GDM1 (cell line): ENCODE results near the gene TAF9B.
A peak's percentile ranks its signal among the peaks of the same experiment; 100 is the strongest.
"Not testable (repeated sequence)": the region's sequence is repeated elsewhere in the genome, so short reads cannot be mapped to it uniquely, and the experiment has no call there.

Experiments
- DNase-seq: peaks from one replicate; lab custom pipeline; 2025; lab: John Stamatoyannopoulos, UW

The TAF9B gene

GRCh38 chrX:78116365-78116764, 23.1 kb downstream of the TAF9B start:
- no peak for DNase-seq

DNA sequence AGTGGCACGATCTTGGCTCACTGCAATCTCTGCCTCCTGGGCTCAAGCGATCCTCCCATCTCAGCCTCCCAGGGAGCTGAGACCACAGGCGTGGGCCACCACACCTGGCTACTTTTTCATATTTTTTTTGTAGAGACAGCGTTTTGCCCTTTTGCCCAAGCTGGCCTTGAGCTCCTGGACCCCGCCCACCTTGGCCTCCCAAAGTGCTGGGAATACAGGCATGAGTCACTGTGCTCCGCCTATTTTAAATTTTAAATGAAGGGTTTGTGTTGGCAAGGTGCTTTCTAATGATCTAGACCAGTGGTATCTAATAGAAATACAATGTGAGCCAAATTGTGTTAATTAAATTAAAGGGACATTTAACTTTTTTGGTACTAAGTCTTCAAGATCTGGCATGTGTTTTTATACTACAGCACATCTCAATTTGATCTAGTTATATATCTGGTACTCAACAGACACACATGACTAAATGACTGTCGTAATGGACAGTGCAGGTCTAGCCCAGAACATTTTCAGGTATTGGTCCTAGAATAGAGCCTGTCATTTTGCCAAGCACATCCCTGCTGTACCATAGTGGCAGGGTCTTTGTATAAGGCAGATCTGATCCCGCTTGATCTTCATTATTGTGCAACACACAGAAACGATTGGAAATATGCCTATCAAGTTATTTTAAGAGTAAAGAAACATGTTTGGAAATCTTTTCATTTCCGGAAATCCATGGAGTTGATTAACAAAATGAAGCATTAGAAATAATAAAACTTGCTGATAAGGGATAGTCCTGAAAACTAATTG, 28.1 kb downstream of the TAF9B start:
- DNase-seq, result no peak

- DNase-seq, result no peak
Observed at GRCh38 chrX:78109458-78109857, 30.0 kb downstream of the TAF9B start.

DNA sequence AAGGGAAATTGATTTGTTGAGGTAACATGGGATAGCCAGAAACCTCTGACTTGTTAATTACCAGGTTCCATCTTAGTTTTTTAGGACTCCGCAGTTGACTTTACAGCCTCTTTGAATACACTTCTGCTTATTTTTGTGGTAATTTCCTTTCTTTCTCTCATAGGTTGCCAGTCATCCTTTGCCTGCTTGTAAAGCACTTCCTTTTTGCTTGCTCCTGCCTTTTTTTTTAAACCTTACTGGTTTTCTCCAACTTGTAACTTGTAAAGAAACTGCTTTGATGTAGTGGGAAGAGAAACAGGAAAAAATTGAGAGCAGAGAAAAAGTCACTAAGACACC, 32.8 kb downstream of the TAF9B start:
- peak; percentile 41 for DNase-seq

DNA sequence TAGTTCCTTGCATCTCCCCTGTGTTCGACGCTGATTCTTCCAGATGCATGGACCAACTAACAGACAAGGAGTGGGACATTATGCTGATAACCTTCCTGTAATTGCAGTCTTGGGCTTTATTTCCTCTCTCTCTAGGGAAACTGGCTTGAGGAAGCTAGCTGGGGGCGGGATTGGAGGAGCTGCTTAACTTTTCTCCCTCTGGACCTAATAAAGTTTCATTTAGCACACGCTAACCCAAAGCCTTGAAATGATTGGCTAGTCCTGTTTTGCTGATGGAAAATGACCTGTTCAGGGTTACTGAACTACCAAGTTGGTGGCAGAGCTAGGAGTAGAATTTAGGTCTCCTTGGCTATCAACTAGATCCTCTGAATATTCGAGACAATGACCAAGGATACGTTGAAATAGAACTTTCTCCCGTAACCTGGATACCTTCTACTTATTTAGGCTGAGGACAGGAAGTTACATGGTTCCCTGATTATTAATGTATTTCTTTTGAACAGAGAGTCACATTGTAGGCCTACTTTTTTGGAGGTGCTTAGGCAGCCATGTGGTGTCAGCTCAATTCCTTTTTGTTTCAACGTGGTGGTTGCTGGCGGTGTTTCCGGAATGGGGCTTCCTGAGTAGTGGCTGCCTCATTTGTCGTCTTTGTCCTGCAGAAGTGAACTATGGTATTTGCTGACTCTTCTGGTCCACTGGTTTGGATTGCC, 33.4 kb downstream of the TAF9B start:
- DNase-seq, result peak; percentile 41

DNA sequence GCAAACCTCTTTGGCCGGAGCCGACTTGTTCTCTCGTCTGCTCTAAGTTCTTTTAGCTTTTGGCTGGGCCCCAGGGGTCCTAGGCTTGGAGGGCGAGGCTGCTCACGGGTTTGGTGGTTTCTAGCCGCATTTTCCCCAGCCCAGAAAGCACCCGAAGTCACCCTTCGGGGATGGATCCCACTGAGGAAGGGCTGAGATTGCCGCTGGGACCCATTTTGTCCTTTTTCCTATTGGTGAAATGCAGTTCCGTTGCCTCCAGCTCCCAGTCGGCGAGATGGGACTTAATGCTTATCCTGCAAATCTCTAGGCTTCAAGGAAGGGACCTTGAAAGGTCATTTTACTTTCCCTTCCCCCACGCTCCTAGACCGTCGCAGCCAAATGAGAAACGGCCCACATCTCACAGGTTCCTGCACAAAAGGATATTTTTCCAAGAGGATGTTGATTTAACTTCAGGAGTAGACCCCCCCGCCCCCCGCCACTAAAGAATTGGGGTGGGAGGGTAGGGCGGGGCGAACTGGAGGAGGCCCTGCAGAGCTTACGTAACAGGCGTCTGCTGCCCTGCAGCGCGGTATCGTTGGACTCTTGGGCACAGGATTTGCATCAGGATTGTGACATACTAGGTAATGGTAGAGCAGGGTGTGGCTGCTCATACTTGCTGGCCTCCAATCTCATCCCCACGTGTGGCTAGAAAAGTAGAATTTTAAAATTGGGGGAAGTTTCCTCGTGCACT, 34.8 kb downstream of the TAF9B start:
- no peak for DNase-seq

GRCh38 chrX:78103623-78104446, 35.6 kb downstream of the TAF9B start, which contains the start of gene PGK1:
Gene PGK1, plus strand, starts transcription at chrX:78104248. Its CDS starts 93 bp downstream, at chrX:78104341.
- peak; percentile 96 for DNase-seq

DNA sequence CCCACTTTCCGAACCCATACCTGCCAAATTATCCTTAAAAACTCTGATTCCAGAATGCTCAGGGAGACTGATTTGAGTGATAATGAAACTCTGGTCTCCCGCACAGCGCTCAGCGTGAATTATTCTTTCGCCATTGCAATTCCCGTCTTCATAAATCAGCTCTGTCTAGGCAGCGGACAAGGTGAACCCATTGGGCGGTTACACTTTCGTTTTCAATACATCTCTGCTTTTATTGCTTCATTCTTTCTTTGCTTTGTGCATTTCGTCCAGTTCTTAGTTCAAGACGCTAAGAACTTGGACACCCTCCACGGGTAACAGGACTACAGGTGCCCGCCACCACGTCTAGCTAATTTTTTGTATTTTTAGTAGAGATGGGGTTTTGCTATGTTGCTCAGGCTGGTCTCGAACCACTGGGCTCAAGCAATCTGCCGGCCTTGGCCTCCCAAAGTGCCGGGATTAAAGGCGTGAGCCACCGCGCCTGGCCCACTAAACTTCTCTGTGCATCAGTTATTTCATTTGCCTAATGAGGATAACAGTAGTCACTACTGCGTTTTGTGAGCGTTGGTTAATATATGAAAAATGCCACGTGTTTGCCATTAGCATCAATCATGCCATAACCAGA, 36.3 kb downstream of the TAF9B start:
- no peak for DNase-seq

DNA sequence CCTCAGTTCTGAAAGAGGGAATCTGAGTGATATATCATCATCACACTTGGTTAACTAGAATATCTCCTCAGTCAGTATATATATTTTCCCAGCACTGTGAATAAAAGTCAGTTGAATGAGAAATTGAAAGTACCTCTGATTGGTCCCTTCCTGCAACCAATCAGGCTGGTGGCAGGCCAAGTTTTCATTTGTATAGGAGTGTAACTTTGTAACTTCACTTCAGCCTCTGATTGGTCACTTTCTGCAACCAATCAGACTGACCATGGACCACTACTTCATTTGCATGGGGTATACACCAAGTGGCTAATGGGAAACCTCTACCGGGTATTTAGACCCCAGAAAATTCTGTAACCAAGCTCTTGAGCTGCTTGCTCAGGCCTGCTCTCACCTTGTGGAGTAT, 37.4 kb downstream of the TAF9B start:
- no peak for DNase-seq

DNA sequence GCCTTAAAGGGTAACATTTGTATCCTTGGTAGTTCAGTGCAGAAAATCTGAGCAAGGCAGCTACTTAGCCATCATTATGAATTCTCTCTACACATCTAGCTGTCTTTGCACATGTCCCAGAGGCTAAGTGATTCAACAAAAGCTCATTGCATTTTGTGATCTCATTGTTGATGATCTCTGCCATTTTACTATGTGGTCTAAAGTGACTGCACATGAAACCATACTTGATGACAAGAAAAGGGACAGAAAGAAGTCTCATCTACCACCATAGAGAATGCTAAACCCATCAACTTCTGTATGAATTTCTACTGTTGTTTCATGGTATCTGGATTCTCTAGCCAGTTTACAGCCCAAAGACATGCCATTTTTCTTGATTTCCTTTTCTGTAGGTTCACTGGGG, 41.3 kb downstream of the TAF9B start:
- no peak for DNase-seq

DNA sequence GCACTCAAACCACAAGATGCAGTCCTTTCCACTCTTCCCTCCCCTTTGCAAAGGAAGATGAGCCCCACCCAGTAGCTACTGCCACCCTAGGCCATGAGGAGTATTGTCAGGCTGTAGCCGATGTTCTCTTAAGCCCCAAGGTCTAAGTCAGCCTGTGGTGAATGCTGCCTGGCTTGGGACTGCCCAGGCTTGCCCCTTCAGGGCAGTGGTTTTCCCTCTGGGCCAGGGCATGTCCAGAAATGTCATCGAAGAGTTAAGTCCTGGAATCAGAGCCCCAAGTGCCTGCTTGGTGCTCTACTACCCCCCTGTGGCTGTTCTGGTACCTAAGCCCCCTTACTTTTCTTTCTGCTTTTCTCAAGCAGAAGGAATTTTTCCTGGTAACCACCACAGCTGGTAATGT, 47.2 kb downstream of the TAF9B start:
- DNase-seq, result no peak

- not testable (repeated sequence) for DNase-seq
Observed at GRCh38 chrX:78081413-78081812, 58.0 kb downstream of the TAF9B start.
